Heart left ventricle (tissue), 16 donors: ENCODE results near the gene MIEN1. TPM values are rescaled to one million over a fixed set of nuclear protein-coding genes. Genes with fewer than 3 reads are reported as not detected.

Source experiments
- ATAC-seq, 4 donors: fragments of 200-7000 bp; cut with Tn5 transposase; one replicate each; pipeline ENCODE4 v1.9.1; 2020 to 2022; ENCODE audit warnings: moderate library complexity in 4 of 4, mild to moderate bottlenecking in 3 of 4, moderate number of reproducible peaks in 1 of 4
- DNase-seq, 5 donors: peaks; one replicate each; pipeline ENCODE4 v3.0.0-alpha.2; 2020
- H3K27ac ChIP-seq, 12 donors: fragments of 200-600 bp; sonication (generic) in 4 of 12; one replicate each; pipeline versions ENCODE4 v1.5.0 to v1.8.0; 2016 to 2022; ENCODE audit warnings: mild to moderate bottlenecking in 2 of 12
- H3K27me3 ChIP-seq, 9 donors: fragments of 200-600 bp; sonication (generic) in 2 of 9; one replicate each; pipeline versions ENCODE4 v1.5.1 to v1.8.0; 2016 to 2022; ENCODE audit warnings: mild to moderate bottlenecking in 3 of 9
- H3K36me3 ChIP-seq, 9 donors: fragments of 200-600 bp; sonication (generic) in 2 of 9; one replicate each; pipeline versions ENCODE4 v1.5.0 to v1.8.0; 2018 to 2022; ENCODE audit warnings: mild to moderate bottlenecking in 2 of 9
- H3K4me1 ChIP-seq, 12 donors: fragments of 200-600 bp; sonication (generic) in 4 of 12; one replicate each; pipeline versions ENCODE4 v1.5.0 to v1.8.0; 2016 to 2022; ENCODE audit warnings: mild to moderate bottlenecking in 3 of 12
- H3K4me3 ChIP-seq, 12 donors: fragments of 200-600 bp; sonication (generic) in 4 of 12; one replicate each; pipeline versions ENCODE4 v1.5.0 to v1.8.0; 2017 to 2022; ENCODE audit warnings: mild to moderate bottlenecking in 9 of 12, moderate library complexity in 4 of 12
- H3K9me3 ChIP-seq, 12 donors: fragments of 200-600 bp; sonication (generic) in 4 of 12; one replicate each; pipeline versions ENCODE4 v1.5.0 to v1.8.0; 2016 to 2022; ENCODE audit warnings: mild to moderate bottlenecking in 1 of 12
- POLR2A ChIP-seq, 2 donors: fragments of 450-650 bp; IDR thresholded peaks; one replicate each; pipeline ENCODE4 v1.6.1; 2017; ENCODE audit warnings: antibody characterized with exemption in 2 of 2, mild to moderate bottlenecking in 2 of 2, moderate library complexity in 2 of 2
- WGBS, 4 donors: extraction: QIAGEN DNeasy Blood & Tissue Kit in 2 of 4; methylation state at CpG; one replicate each; pipeline versions ENCODE4 v1.1.5 to v1.1.7; 2013 to 2018; 5-methylcytosine and 5-hydroxymethylcytosine counted together
- intact Hi-C, 10 donors: fragments of 100-400 bp; cut with DNase I; formaldehyde crosslinking; loops; one replicate each; pipeline versions ENCODE4 v1.11.1 to v1.14.2; 2022
- polyA plus RNA-seq, 2 donors: library from polyadenylated mRNA; stranded (reverse); fragments of 200-250 nt; gene quantifications; one replicate each; pipeline ENCODE4 v1.2.3, GENCODE V29; 2013
- total RNA-seq, 9 donors: library from RNA; depleted of rRNA in 2 of 9; stranded (reverse); fragments of >200 nt in 2 of 9; fragmentation: NEBNext Ultra II Directional in 3 of 9; extraction: Animal tissue kit (Norgen Biotek cat#: 25700) in 3 of 9; gene quantifications; one replicate each; pipeline versions ENCODE4 v1.1.0 to v1.2.4, GENCODE V29; 2016 to 2023
- TF ChIP-seq, protein P1 (sequence below), 12 donors: fragments of 200-600 bp; sonication (generic) in 4 of 12; IDR thresholded peaks; one replicate each; pipeline versions ENCODE4 v1.5.0 to v1.8.0; 2018 to 2022; ENCODE audit warnings: antibody characterized with exemption in 12 of 12, mild to moderate bottlenecking in 5 of 12
- donor health status: ischemic (EF 13 %, LVEDD 7.1; RV severe dilation, severe dysfunction).
- donor health status: healthy with polysubstance abuse.
- donor health status: DM: no; HTN: yes; CAD: no.
- donor health status: DM: no; HTN: no; CAD: no.
- donor health status: ischemic (EF 25% LVEDD 6.9; RV normal size, moderate dysfunction).
- donor health status: ischemic (EF 25% LVEDD 5.7; RV mildly dilated, moderate dysfunction).
- donor health status: healthy.
- donor health status: DM: yes; HTN: yes; CAD: no.
- donor health status: ischemic (EF 35%, LVEDD 5.7; RV mildly dilated, moderate dysfunction).
- donor health status: nonischemic (EF 11% LVEDD 7.7; RV severe dilation, severe dysfunction).
- donor health status: DM: yes; HTN: yes; CAD: no.
- donor health status: PGD.
- donor health status: ischemic (EF 29% LVEDD 5.4; RV normal size, mild dysfunction).
- donor health status: nonischemic (EF 23%, LVEDD 6.1; RV moderate dilation, normal function).

The MIEN1 gene
- total and polyA plus RNA-seq, 11 donors, result 34.3 to 159 (median 55.1) TPM

DNA sequence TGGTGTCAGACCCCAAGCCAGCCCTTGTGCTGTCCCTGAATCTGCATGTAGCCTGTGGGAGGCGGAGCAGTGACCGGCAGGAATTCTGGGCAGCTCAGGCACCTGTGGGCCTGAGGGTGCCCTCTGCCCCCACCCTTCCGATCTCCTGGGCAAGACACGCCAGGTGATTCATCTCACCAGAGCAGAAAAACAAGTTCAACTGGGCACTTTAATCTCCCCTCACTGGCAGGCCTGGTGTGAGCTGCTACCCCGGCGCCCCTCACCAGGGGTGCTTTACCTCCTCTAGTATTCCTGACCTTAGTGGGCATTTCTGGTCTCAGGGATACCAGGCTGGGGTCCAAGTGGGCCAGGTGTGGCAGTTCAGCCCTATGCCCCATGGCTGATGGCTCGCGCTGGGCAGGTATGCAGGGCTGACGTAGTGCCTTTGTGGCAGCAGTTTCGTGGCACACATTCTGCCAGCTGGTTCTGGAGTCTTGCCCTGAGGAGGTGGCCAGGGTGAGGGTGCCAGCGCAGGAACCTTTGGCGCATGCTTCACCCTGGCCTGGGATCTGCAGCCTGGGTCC is 24.5 kb downstream of the MIEN1 start:
- 48 to 79% (median 54%) methylated on average over 9 to 12 of the region's 12 CpGs for WGBS, 4 donors

GRCh38 chr17:39704821-39705551 is 25.3 kb downstream of the MIEN1 start:
- peak in 1 of 5 donors; percentile 19 for DNase-seq
- peak; percentile 5 to 47 (median 25) for ATAC-seq
- TF ChIP-seq, protein P1, sequence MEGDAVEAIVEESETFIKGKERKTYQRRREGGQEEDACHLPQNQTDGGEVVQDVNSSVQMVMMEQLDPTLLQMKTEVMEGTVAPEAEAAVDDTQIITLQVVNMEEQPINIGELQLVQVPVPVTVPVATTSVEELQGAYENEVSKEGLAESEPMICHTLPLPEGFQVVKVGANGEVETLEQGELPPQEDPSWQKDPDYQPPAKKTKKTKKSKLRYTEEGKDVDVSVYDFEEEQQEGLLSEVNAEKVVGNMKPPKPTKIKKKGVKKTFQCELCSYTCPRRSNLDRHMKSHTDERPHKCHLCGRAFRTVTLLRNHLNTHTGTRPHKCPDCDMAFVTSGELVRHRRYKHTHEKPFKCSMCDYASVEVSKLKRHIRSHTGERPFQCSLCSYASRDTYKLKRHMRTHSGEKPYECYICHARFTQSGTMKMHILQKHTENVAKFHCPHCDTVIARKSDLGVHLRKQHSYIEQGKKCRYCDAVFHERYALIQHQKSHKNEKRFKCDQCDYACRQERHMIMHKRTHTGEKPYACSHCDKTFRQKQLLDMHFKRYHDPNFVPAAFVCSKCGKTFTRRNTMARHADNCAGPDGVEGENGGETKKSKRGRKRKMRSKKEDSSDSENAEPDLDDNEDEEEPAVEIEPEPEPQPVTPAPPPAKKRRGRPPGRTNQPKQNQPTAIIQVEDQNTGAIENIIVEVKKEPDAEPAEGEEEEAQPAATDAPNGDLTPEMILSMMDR (IDR thresholded peaks at IDR 0.05), result peak in 6 of 12 donors; percentile 5 to 32 (median 16)
- TF ChIP-seq POLR2A (IDR thresholded peaks at IDR 0.05), result no peak
- H3K27me3 ChIP-seq, result peaks cover 0 to 6% (median 0%) of the 10 kb centered on the region in 9 donors
- H3K4me3 ChIP-seq, result no peak overlapping the region
- peaks cover 0 to 66% (median 31%) of the 10 kb centered on the region in 12 donors for H3K4me1 ChIP-seq
- peak overlapping the region in 10 of 12 donors; percentile 60 to 94 (median 76) for H3K27ac ChIP-seq
- no peaks in the 10 kb centered on the region for H3K9me3 ChIP-seq
- intact Hi-C loops, result no loop called here
- WGBS, 4 donors, result 48 to 64% (median 57%) methylated on average over 9 to 11 of the region's 11 CpGs
- H3K36me3 ChIP-seq, result peaks cover 0 to 32% (median 28%) of the 10 kb centered on the region in 9 donors

More for the DNA sequence above, 24.5 kb downstream of the MIEN1 start:
- H3K4me1 ChIP-seq, result peaks cover 0 to 60% (median 31%) of the 10 kb centered on the region in 12 donors
- DNase-seq (peak in 4 of 5 donors; percentile 59 to 72 (median 68)), ATAC-seq (peak; percentile 51 to 82 (median 68))
- TF ChIP-seq POLR2A (IDR thresholded peaks at IDR 0.05), result no peak
- TF ChIP-seq, protein P1 (IDR thresholded peaks at IDR 0.05), result no peak
- H3K27me3 ChIP-seq, result no peaks in the 10 kb centered on the region
- H3K9me3 ChIP-seq, result no peaks in the 10 kb centered on the region
- peak overlapping the region; percentile 40 to 94 (median 74) for H3K27ac ChIP-seq
- H3K36me3 ChIP-seq, result peaks cover 0 to 40% (median 37%) of the 10 kb centered on the region in 9 donors
- H3K4me3 ChIP-seq, result no peak overlapping the region
- intact Hi-C loops, result no loop called here

DNA sequence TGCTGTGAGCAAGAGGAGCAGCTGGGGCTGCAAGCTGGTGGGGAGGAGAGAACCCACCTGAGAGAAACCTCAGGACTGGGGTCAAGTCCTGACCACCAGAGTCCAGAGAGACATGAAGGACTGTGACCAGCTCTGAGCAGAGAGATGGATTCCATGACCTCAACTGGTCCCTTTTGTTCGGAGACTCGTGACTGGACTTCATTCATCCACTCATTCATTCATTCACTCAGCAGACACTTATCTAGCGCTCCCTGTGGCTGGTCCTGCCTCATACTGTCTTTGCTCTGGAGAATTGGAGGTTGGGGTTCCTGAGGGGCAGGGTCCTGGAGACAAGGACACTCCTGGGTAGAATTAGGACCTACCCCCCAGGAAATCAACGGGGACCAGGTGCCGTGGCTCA is 26.4 kb downstream of the MIEN1 start:
- Histone ChIP-seq H3K4me3 (no peak overlapping the region), H3K4me1 (peaks cover 0 to 72% (median 31%) of the 10 kb centered on the region in 12 donors), H3K27me3 (peaks cover 0 to 13% (median 0%) of the 10 kb centered on the region in 9 donors), H3K36me3 (peaks cover 0 to 21% (median 17%) of the 10 kb centered on the region in 9 donors), H3K9me3 (no peaks in the 10 kb centered on the region), H3K27ac (peak overlapping the region in 4 of 12 donors; percentile 13 to 94 (median 52))
- DNase-seq (no peak), ATAC-seq (no peak)
- TF ChIP-seq POLR2A (IDR thresholded peaks at IDR 0.05), result no peak
- TF ChIP-seq, protein P1 (IDR thresholded peaks at IDR 0.05), result no peak
- intact Hi-C loops, result no loop called here
- 70 to 84% (median 79%) methylated on average over 5 of the region's 5 CpGs for WGBS, 4 donors
